Panc1 (cell line): ENCODE results near the gene MMRN2. TPM values are rescaled to one million over a fixed set of nuclear protein-coding genes. Genes with fewer than 3 reads are reported as not detected.
A peak's percentile ranks its signal among the peaks of the same experiment; 100 is the strongest.

Experiments
- ATAC-seq: fragments of 200-7000 bp; cut with Tn5 transposase; 2 replicates; pipeline ENCODE4 v1.9.1; 2020; ENCODE audit warnings: mild to moderate bottlenecking, moderate library complexity
- BruUV-seq: library from RNA; stranded (reverse); fragments of 400-500 nt; replicated peaks from 2 replicates; lab custom pipeline; 2021; lab: Mats Ljungman, UMichigan
- CTCF ChIA-PET: fragments of 300-600 bp; sonication (Branson Sonifier 250); formaldehyde crosslinking; loops from one replicate; lab custom pipeline; 2022; ENCODE audit warnings: antibody characterized with exemption; lab: Charles Lee
- POLR2A ChIA-PET: fragments of 300-600 bp; sonication (Branson Sonifier 250); formaldehyde crosslinking; loops from one replicate; lab custom pipeline; 2022; ENCODE audit warnings: antibody characterized with exemption; lab: Charles Lee
- DNase-seq: peaks from one replicate; pipeline ENCODE4 v3.0.0-alpha.2; 2010; ENCODE audit warnings: low read depth, low spot score
- H3K27ac ChIP-seq: 2 replicates; pipeline ENCODE4 v1.5.1; 2011; ENCODE audit warnings: mild to moderate bottlenecking, low read length, inconsistent platforms
- H3K27me3 ChIP-seq: fragments of 200-500 bp; sonication (Bioruptor generic); 2 replicates; pipeline ENCODE4 v1.6.0; 2014; ENCODE audit warnings: low read length, inconsistent platforms; ENCODE audit not compliant: control insufficient read depth, insufficient read depth
- H3K36me3 ChIP-seq: fragments of 200-500 bp; sonication (Bioruptor generic); 2 replicates; pipeline ENCODE4 v1.5.1; 2014; ENCODE audit warnings: inconsistent platforms, mild to moderate bottlenecking, low read length, moderate library complexity; ENCODE audit not compliant: control insufficient read depth, insufficient read depth
- H3K4me1 ChIP-seq: 2 replicates; pipeline ENCODE4 v1.5.1; 2011; ENCODE audit warnings: inconsistent platforms, mild to moderate bottlenecking, low read length, moderate library complexity; ENCODE audit not compliant: control insufficient read depth, insufficient read depth
- H3K4me3 ChIP-seq, 2 experiments: 2 replicates each; pipeline ENCODE4 v1.5.1; 2011 to 2012; ENCODE audit warnings: low read depth in 2 of 2, low read length in 2 of 2, mild to moderate bottlenecking in 2 of 2, inconsistent platforms in 1 of 2, moderate library complexity in 1 of 2
- H3K9me3 ChIP-seq: fragments of 200-500 bp; sonication (Bioruptor generic); 2 replicates; pipeline ENCODE4 v1.5.1; 2014; ENCODE audit warnings: low read depth, mild to moderate bottlenecking, inconsistent platforms, low read length, moderate library complexity; ENCODE audit not compliant: control insufficient read depth, insufficient read depth
- POLR2AphosphoS5 ChIP-seq: IDR thresholded peaks from 2 replicates; pipeline ENCODE4 v1.6.1; 2012; ENCODE audit warnings: mild to moderate bottlenecking, low read depth, low read length, moderate library complexity
- REST ChIP-seq, 2 experiments: IDR thresholded peaks; 2 replicates each; pipeline ENCODE4 v1.6.1; 2011 to 2012; ENCODE audit warnings: low read depth in 2 of 2, control low read depth in 1 of 2, low read length in 1 of 2, mild to moderate bottlenecking in 1 of 2, moderate library complexity in 1 of 2; ENCODE audit not compliant: insufficient read depth in 1 of 2
- SIN3A ChIP-seq: IDR thresholded peaks from 2 replicates; pipeline ENCODE4 v1.6.1; 2012; ENCODE audit warnings: low read depth, mild to moderate bottlenecking, low read length, moderate library complexity, borderline replicate concordance; ENCODE audit not compliant: insufficient read depth
- TCF7L2 ChIP-seq: IDR thresholded peaks from 2 replicates; pipeline ENCODE4 v1.6.1; 2011; ENCODE audit warnings: mild to moderate bottlenecking, low read depth, low read length, inconsistent platforms
- in situ Hi-C: cut with HindIII; loops from 2 replicates; pipeline ENCODE4 v1.10.0; 2016; ENCODE audit warnings: low sequenced_read_pairs, low pct_unique_long_range_greater_than_20kb
- intact Hi-C: fragments of 100-400 bp; cut with micrococcal nuclease; formaldehyde crosslinking; loops from one replicate; pipeline ENCODE4 v1.10.0; 2022; ENCODE audit not compliant: unreplicated experiment
- total RNA-seq: library from RNA; stranded (reverse); gene quantifications from one replicate; pipeline ENCODE4 v1.2.1, GENCODE V29; 2021; ENCODE audit not compliant: unreplicated experiment
- TF ChIP-seq, protein P1 (sequence below): fragments of 450-650 bp; IDR thresholded peaks from 2 replicates; pipeline ENCODE4 v1.5.1; 2017; ENCODE audit warnings: mild to moderate bottlenecking

The MMRN2 gene
- total RNA-seq, 1 experiment from 2014 or later = 1.0 TPM

DNA sequence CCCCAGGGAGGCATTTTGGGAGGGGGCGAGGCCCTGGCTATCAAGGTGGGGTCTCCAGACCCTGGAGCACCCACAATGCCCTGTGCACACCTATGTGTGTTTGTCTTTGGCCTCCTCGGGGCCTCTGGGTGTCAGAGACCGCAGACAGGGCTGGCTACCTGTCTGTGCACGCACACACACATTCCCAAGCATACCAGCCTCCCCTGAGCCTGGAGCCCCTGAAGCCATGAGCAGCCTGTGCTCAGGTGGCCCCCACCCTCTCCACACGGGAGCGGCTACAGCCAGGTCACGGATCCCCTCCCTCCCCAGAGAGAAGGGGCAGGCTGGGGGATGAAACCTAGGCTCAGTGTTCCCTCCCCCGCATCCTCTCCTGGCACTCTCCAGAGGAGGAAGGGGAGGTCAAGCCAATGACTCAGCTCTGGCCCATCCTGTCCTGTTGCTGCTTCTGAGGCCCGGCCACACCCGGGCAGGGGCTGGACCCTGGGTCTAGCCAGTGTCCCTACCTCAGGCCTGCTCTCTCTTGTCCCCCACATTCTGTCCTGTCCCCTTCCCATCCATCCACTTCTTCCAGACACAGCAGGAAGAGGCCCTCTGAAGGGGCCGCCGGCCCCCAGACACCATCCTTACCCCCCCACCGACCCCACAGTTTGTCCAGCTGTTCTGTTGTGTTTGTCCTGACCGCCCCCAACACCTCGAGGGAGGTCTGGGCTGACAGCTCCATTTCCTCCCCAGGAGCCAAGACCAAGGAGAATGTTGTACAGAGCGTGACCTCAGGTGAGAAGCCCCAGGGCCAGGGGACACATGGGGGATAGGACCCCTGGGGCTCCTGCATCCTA, 1.7 kb upstream of the MMRN2 start:
- intact Hi-C loops (no loop called here), in situ Hi-C loops (no loop called here)
- Histone ChIP-seq H3K27me3 (no peaks in the 10 kb centered on the region), H3K36me3 (no peaks in the 10 kb centered on the region), H3K4me3 (0 out of 4 replicates have a peak overlapping the region, but pooled peaks of 1 of the 2 experiments have one; percentile 2), H3K4me1 (peaks cover 56% of the 10 kb centered on the region), H3K27ac (peak overlapping the region; percentile 70), H3K9me3 (no peaks in the 10 kb centered on the region)
- DNase-seq = no peak
- TF ChIP-seq REST (IDR thresholded peaks at IDR 0.05; ENCODE audit: insufficient read depth in 1 of 2, low read depth in 2 of 2, low read length in 1 of 2) (no peak), SIN3A (no peak), POLR2AphosphoS5 (no peak), TCF7L2 (no peak)
- TF ChIP-seq, protein P1, sequence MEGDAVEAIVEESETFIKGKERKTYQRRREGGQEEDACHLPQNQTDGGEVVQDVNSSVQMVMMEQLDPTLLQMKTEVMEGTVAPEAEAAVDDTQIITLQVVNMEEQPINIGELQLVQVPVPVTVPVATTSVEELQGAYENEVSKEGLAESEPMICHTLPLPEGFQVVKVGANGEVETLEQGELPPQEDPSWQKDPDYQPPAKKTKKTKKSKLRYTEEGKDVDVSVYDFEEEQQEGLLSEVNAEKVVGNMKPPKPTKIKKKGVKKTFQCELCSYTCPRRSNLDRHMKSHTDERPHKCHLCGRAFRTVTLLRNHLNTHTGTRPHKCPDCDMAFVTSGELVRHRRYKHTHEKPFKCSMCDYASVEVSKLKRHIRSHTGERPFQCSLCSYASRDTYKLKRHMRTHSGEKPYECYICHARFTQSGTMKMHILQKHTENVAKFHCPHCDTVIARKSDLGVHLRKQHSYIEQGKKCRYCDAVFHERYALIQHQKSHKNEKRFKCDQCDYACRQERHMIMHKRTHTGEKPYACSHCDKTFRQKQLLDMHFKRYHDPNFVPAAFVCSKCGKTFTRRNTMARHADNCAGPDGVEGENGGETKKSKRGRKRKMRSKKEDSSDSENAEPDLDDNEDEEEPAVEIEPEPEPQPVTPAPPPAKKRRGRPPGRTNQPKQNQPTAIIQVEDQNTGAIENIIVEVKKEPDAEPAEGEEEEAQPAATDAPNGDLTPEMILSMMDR = no peak
- POLR2A ChIA-PET = no interaction called here
- CTCF ChIA-PET = interaction anchor here (0.7 kb wide), 1 partner anchor 58 kb away, joined by 5 read pairs; no protein-coding TSS in a partner anchor
- no TSS peak for BruUV-seq
- ATAC-seq = peak; percentile 71

DNA sequence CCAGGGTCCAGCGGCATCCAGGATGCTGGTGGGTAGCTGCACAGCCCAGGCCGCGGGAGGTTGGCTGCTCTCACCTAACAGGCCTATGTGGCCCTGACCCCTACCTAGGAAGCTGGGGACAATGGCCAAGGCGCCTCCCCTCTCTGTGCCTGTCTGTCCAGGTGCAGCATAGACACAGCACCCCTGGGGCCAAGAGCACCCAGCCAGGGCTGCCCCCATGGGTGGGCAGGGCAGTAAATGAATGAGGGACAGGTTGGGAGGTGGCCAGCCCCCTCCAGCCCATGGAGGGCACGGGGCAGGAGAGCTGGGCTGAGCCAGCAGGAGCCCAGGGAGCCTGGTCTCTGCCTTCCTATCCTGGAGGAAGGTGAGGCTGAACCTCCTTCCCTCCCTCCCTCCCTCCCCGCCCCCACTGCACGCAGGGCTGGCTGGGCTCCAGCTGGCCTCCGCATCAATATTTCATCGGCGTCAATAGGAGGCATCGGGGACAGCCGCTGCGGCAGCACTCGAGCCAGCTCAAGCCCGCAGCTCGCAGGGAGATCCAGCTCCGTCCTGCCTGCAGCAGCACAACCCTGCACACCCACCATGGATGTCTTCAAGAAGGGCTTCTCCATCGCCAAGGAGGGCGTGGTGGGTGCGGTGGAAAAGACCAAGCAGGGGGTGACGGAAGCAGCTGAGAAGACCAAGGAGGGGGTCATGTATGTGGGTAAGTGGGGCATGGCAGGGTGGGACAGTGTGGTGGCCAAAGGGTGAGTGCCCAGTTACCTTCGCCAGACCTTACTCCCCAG, 893 bp upstream of the MMRN2 start, which contains the start of gene SNCG:
Gene SNCG (plus strand): TSS at position 484 of the 785 bp plus-strand sequence. CDS start 99 bp downstream, at position 583.
- no peak for DNase-seq
- no peaks in the 10 kb centered on the region for H3K9me3 ChIP-seq
- H3K36me3 ChIP-seq = no peaks in the 10 kb centered on the region
- peaks cover 60% of the 10 kb centered on the region for H3K4me1 ChIP-seq
- ChIA-PET POLR2A (no interaction called here), CTCF (interaction anchor here (0.6 to 2.4 kb wide), 4 partner anchors 8 to 127 kb away, joined by 5 to 25 read pairs (median 6); no protein-coding TSS in a partner anchor)
- intact Hi-C loops = no loop called here
- H3K27me3 ChIP-seq = no peaks in the 10 kb centered on the region
- TF ChIP-seq REST (IDR thresholded peaks at IDR 0.05; ENCODE audit: insufficient read depth in 1 of 2, low read depth in 2 of 2, low read length in 1 of 2) (no peak), TCF7L2 (no peak), POLR2AphosphoS5 (no peak)
- TF ChIP-seq, protein P1 = no peak
- H3K27ac ChIP-seq = peak within 1 kb of the TSS; percentile 70
- no TSS peak for BruUV-seq
- 0 out of 4 replicates have a peak within 1 kb of the TSS, but pooled peaks of 1 of the 2 experiments have one; percentile 2 for H3K4me3 ChIP-seq
- peak; percentile 30 for ATAC-seq
- in situ Hi-C loops = no loop called here
